WERI-Rb-1 (cell line): Measurements from ENCODE around the gene FMN2.
"Not testable (repeated sequence)": the region's sequence is repeated elsewhere in the genome, so short reads cannot be mapped to it uniquely, and the experiment has no call there.

Experiments
- DNase-seq: peaks from one replicate; pipeline ENCODE4 v3.0.0-alpha.2; 2020
- H3K27ac ChIP-seq: fragments of 250-450 bp; sonication (Bioruptor Pico); 2 replicates; pipeline ENCODE4 v1.5.1; 2020; ENCODE audit warnings: mild to moderate bottlenecking, moderate library complexity
- H3K27me3 ChIP-seq: fragments of 250-450 bp; sonication (Bioruptor Pico); 2 replicates; pipeline ENCODE4 v1.5.1; 2021; ENCODE audit warnings: mild to moderate bottlenecking, low read depth, moderate library complexity; ENCODE audit not compliant: insufficient read depth, severe bottlenecking
- H3K36me3 ChIP-seq: fragments of 250-450 bp; sonication (Bioruptor Pico); 2 replicates; pipeline ENCODE4 v1.5.1; 2020; ENCODE audit warnings: mild to moderate bottlenecking, moderate library complexity
- H3K4me3 ChIP-seq: 2 replicates; pipeline ENCODE4 v1.5.1; 2011; ENCODE audit warnings: low read depth, mild to moderate bottlenecking, control low read depth, low read length
- H3K9me3 ChIP-seq: fragments of 250-450 bp; sonication (Bioruptor Pico); 2 replicates; pipeline ENCODE4 v1.5.1; 2021; ENCODE audit warnings: mild to moderate bottlenecking, moderate library complexity; ENCODE audit not compliant: severe bottlenecking
- CTCF ChIP-seq: IDR thresholded peaks from 2 replicates; pipeline ENCODE4 v1.5.1; 2011; ENCODE audit warnings: low read depth, mild to moderate bottlenecking, control low read depth, inconsistent platforms, low read length

The FMN2 gene

GRCh38 chr1:240173836-240174235, 82.2 kb downstream of the FMN2 start:
- Histone ChIP-seq H3K27me3 (no peaks in the 10 kb centered on the region), H3K27ac (no peak overlapping the region), H3K9me3 (no peaks in the 10 kb centered on the region), H3K36me3 (peaks cover 69% of the 10 kb centered on the region), H3K4me3 (no peak overlapping the region)
- no peak for TF ChIP-seq CTCF
- no peak for DNase-seq

GRCh38 chr1:240174734-240175133, 83.1 kb downstream of the FMN2 start:
- TF ChIP-seq CTCF: no peak
- Histone ChIP-seq H3K4me3 (no peak overlapping the region), H3K27ac (no peak overlapping the region), H3K9me3 (no peaks in the 10 kb centered on the region), H3K36me3 (peaks cover 71% of the 10 kb centered on the region), H3K27me3 (no peaks in the 10 kb centered on the region)
- no peak for DNase-seq

GRCh38 chr1:240178366-240178765, 86.7 kb downstream of the FMN2 start:
- H3K36me3 ChIP-seq: peaks cover 77% of the 10 kb centered on the region
- DNase-seq: no peak
- H3K4me3 ChIP-seq: no peak overlapping the region
- no peak overlapping the region for H3K27ac ChIP-seq
- TF ChIP-seq CTCF: no peak
- H3K27me3 ChIP-seq: no peaks in the 10 kb centered on the region
- no peaks in the 10 kb centered on the region for H3K9me3 ChIP-seq

GRCh38 chr1:240184682-240185081, 93.0 kb downstream of the FMN2 start:
- peaks cover 63% of the 10 kb centered on the region for H3K36me3 ChIP-seq
- H3K27me3 ChIP-seq, H3K9me3 ChIP-seq, DNase-seq, H3K27ac ChIP-seq, H3K4me3 ChIP-seq: not testable (repeated sequence)

- Histone ChIP-seq H3K27ac (peak overlapping the region; percentile 67), H3K27me3 (no peaks in the 10 kb centered on the region), H3K4me3 (no peak overlapping the region), H3K9me3 (no peaks in the 10 kb centered on the region), H3K36me3 (peaks cover 54% of the 10 kb centered on the region)
- TF ChIP-seq CTCF: no peak
- DNase-seq: peak; percentile 76
Measured at GRCh38 chr1:240188139-240188538, 96.5 kb downstream of the FMN2 start.

GRCh38 chr1:240189386-240189989, 97.8 kb downstream of the FMN2 start:
- peak; percentile 52; the same call in 1 of the 2 replicates for TF ChIP-seq CTCF
- Histone ChIP-seq H3K36me3 (peaks cover 66% of the 10 kb centered on the region), H3K9me3 (no peaks in the 10 kb centered on the region), H3K4me3 (no peak overlapping the region), H3K27me3 (no peaks in the 10 kb centered on the region), H3K27ac (peak overlapping the region; percentile 11)
- DNase-seq: peak; percentile 66
